GM18498 (cell line): ENCODE measurements around the gene KAT7.

Experiments used
- ATAC-seq: cut with Tn5 transposase; IDR thresholded peaks from one replicate; pipeline ENCODE4 v1.9.1; 2021; ENCODE audit warnings: mild to moderate bottlenecking, moderate library complexity; ENCODE audit not compliant: unreplicated experiment

The KAT7 gene

GRCh38 chr17:49760296-49760695 lies 28.2 kb upstream of the KAT7 start:
- no peak for ATAC-seq

GRCh38 chr17:49760932-49761558 lies 27.4 kb upstream of the KAT7 start:
- no peak for ATAC-seq

GRCh38 chr17:49762151-49762941 lies 26.1 kb upstream of the KAT7 start:
- no peak for ATAC-seq

GRCh38 chr17:49763735-49764558 lies 24.5 kb upstream of the KAT7 start, which contains the start of gene FAM117A:
FAM117A (minus strand) TSS chr17:49764131; CDS start chr17:49764087, 44 bp downstream.
- peak; percentile 94 for ATAC-seq

GRCh38 chr17:49764559-49765180 lies 23.8 kb upstream of the KAT7 start:
- ATAC-seq = no peak

GRCh38 chr17:49766918-49767530 lies 21.5 kb upstream of the KAT7 start:
- no peak for ATAC-seq

- ATAC-seq = no peak
Observed at GRCh38 chr17:49775546-49776260, 12.8 kb upstream of the KAT7 start.

GRCh38 chr17:49776551-49777300 lies 11.8 kb upstream of the KAT7 start:
- ATAC-seq = no peak

- ATAC-seq = no peak
Observed at GRCh38 chr17:49777563-49777962, 10.9 kb upstream of the KAT7 start.

GRCh38 chr17:49779156-49779738 lies 9.2 kb upstream of the KAT7 start:
- no peak for ATAC-seq

- ATAC-seq = no peak
Observed at GRCh38 chr17:49779739-49780231, 8.7 kb upstream of the KAT7 start.

- no peak for ATAC-seq
Observed at GRCh38 chr17:49783071-49783715, 5.3 kb upstream of the KAT7 start.

GRCh38 chr17:49783791-49784190 lies 4.7 kb upstream of the KAT7 start:
- ATAC-seq = no peak

GRCh38 chr17:49784636-49785035 lies 3.8 kb upstream of the KAT7 start:
- ATAC-seq = no peak

GRCh38 chr17:49787884-49788477 lies 500 bp upstream of the KAT7 start:
- ATAC-seq = no peak

- ATAC-seq = no peak
Observed at GRCh38 chr17:49789243-49789578, 730 bp downstream of the KAT7 start.

GRCh38 chr17:49793309-49793708 lies 4.8 kb downstream of the KAT7 start:
- no peak for ATAC-seq

- no peak for ATAC-seq
Observed at GRCh38 chr17:49795372-49795771, 6.9 kb downstream of the KAT7 start.
